HEK293 (cell line): ENCODE results near the gene INTS14.

Experiments used
- CTCF ChIA-PET: fragments of 350-600 bp; formaldehyde crosslinking; extraction: SDS; loops from one replicate; lab custom pipeline; 2021; ENCODE audit warnings: antibody characterized with exemption; lab: Yijun Ruan, JAX
- POLR2A ChIA-PET: fragments of 300-600 bp; formaldehyde crosslinking; extraction: SDS; loops from one replicate; lab custom pipeline; 2020; ENCODE audit warnings: antibody characterized with exemption, inconsistent platforms; lab: Yijun Ruan, JAX
- H3K27ac ChIP-seq: fragments of 200-500 bp; sonication (Bioruptor generic); 2 replicates; pipeline ENCODE4 v1.5.1; 2014; ENCODE audit warnings: low read depth, low read length, control low read depth, inconsistent platforms; ENCODE audit errors: extremely low read depth
- H3K36me3 ChIP-seq, 2 experiments: fragments of 200-500 bp in 1 of 2; sonication (Bioruptor generic) in 1 of 2; 1 replicate in 1 of 2; 2 replicates in 1 of 2; pipeline ENCODE4 v1.5.1; 2014 to 2017; ENCODE audit warnings: inconsistent platforms in 2 of 2, low read length in 2 of 2; ENCODE audit not compliant: control insufficient read depth in 2 of 2, insufficient read depth in 1 of 2
- H3K4me1 ChIP-seq: fragments of 200-500 bp; sonication (Bioruptor generic); 2 replicates; pipeline ENCODE4 v1.5.1; 2014; ENCODE audit warnings: mild to moderate bottlenecking, low read length, inconsistent platforms; ENCODE audit not compliant: control insufficient read depth, insufficient read depth
- H3K4me3 ChIP-seq: 2 replicates; pipeline ENCODE4 v1.5.1; 2011; ENCODE audit warnings: low read depth, mild to moderate bottlenecking, control low read depth, low read length, moderate library complexity
- H3K9me3 ChIP-seq: fragments of 200-500 bp; sonication (Bioruptor generic); 2 replicates; pipeline ENCODE4 v1.5.1; 2014; ENCODE audit warnings: low read depth, low read length, inconsistent platforms; ENCODE audit not compliant: control insufficient read depth, insufficient read depth
- EGR2 ChIP-seq: fragments of 450-650 bp; formaldehyde crosslinking; IDR thresholded peaks from 2 replicates; pipeline ENCODE4 v1.5.1; 2016; ENCODE audit warnings: low read depth, missing biosample characterization, missing genetic modification characterization
- KLF1 ChIP-seq: fragments of 450-650 bp; formaldehyde crosslinking; IDR thresholded peaks from 2 replicates; pipeline ENCODE4 v1.5.1; 2016; ENCODE audit warnings: missing biosample characterization, missing genetic modification characterization
- KLF16 ChIP-seq: fragments of 450-650 bp; formaldehyde crosslinking; IDR thresholded peaks from 2 replicates; pipeline ENCODE4 v1.5.1; 2017; ENCODE audit warnings: missing biosample characterization, missing genetic modification characterization
- PRDM6 ChIP-seq: fragments of 450-650 bp; formaldehyde crosslinking; IDR thresholded peaks from 2 replicates; pipeline ENCODE4 v1.5.1; 2017; ENCODE audit warnings: missing biosample characterization, missing genetic modification characterization
- ZIC2 ChIP-seq: fragments of 450-650 bp; formaldehyde crosslinking; IDR thresholded peaks from 2 replicates; pipeline ENCODE4 v1.5.1; 2016; ENCODE audit warnings: missing biosample characterization, missing genetic modification characterization
- ZNF341 ChIP-seq: fragments of 450-650 bp; formaldehyde crosslinking; IDR thresholded peaks from 2 replicates; pipeline ENCODE4; 2016; ENCODE audit warnings: low read depth, missing biosample characterization, missing genetic modification characterization
- ZNF362 ChIP-seq: fragments of 450-650 bp; formaldehyde crosslinking; IDR thresholded peaks from 2 replicates; pipeline ENCODE4 v1.5.1; 2016; ENCODE audit warnings: missing biosample characterization, missing genetic modification characterization
- ZNF560 ChIP-seq: fragments of 450-650 bp; formaldehyde crosslinking; IDR thresholded peaks from 2 replicates; pipeline ENCODE4 v1.5.1; 2017; ENCODE audit warnings: missing biosample characterization, missing genetic modification characterization, borderline replicate concordance
- ZNF600 ChIP-seq: fragments of 450-650 bp; formaldehyde crosslinking; IDR thresholded peaks from 2 replicates; pipeline ENCODE4 v1.5.1; 2016; ENCODE audit warnings: missing biosample characterization, missing genetic modification characterization
- ZNF645 ChIP-seq: fragments of 450-650 bp; formaldehyde crosslinking; IDR thresholded peaks from 2 replicates; pipeline ENCODE4; 2016; ENCODE audit warnings: missing biosample characterization, missing genetic modification characterization
- ZNF701 ChIP-seq: fragments of 450-650 bp; formaldehyde crosslinking; IDR thresholded peaks from 2 replicates; pipeline ENCODE4 v1.5.1; 2016; ENCODE audit warnings: missing biosample characterization, missing genetic modification characterization
- TF ChIP-seq, protein P1 (sequence below): fragments of 450-650 bp; formaldehyde crosslinking; IDR thresholded peaks from 2 replicates; pipeline ENCODE4 v1.5.1; 2016; ENCODE audit warnings: missing biosample characterization, missing genetic modification characterization
- TF ChIP-seq, protein P2 (sequence below): fragments of 450-650 bp; formaldehyde crosslinking; conservative IDR thresholded peaks from 2 replicates; pipeline ENCODE4 v1.5.1; 2016; ENCODE audit warnings: low read depth, missing biosample characterization, missing genetic modification characterization

The INTS14 gene

GRCh38 chr15:65610871-65611718, at the start of gene INTS14 (continued):
- TF ChIP-seq ZNF645 (tag by site-specific recombination) (0 out of 2 replicates have a peak, but pooled peaks have one; percentile 39), ZNF560 (tag by site-specific recombination) (no peak), ZNF701 (tag by site-specific recombination) (no peak)

DNA sequence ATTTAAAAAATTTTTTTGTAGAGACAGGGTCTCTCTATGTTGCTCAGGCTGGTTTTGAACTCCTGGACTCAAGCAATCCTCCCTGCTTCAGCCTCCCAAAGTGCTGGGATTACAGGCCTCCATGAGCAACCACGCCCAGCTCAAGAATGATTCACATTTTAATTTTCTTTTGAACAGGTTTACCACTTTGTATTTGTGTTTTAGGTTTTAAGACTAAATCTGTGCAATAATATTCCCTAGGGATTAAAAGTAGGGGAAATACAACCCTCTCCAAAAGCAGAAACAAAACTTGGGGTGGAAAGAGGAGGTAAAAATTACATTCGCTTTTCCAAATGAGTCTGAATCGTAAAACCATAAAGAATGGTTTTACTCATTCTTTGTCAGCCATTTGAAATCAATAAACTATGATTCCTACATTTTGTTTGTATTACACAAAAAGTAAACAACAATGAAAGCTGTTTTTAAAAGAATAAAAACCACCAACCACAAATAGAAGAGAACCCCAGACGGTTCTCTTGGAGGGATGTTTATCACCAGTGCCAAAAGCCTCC, 48.6 kb upstream of the INTS14 start:
- Histone ChIP-seq H3K4me1 (no peaks in the 10 kb centered on the region), H3K27ac (no peak overlapping the region)
- TF ChIP-seq, protein P1, sequence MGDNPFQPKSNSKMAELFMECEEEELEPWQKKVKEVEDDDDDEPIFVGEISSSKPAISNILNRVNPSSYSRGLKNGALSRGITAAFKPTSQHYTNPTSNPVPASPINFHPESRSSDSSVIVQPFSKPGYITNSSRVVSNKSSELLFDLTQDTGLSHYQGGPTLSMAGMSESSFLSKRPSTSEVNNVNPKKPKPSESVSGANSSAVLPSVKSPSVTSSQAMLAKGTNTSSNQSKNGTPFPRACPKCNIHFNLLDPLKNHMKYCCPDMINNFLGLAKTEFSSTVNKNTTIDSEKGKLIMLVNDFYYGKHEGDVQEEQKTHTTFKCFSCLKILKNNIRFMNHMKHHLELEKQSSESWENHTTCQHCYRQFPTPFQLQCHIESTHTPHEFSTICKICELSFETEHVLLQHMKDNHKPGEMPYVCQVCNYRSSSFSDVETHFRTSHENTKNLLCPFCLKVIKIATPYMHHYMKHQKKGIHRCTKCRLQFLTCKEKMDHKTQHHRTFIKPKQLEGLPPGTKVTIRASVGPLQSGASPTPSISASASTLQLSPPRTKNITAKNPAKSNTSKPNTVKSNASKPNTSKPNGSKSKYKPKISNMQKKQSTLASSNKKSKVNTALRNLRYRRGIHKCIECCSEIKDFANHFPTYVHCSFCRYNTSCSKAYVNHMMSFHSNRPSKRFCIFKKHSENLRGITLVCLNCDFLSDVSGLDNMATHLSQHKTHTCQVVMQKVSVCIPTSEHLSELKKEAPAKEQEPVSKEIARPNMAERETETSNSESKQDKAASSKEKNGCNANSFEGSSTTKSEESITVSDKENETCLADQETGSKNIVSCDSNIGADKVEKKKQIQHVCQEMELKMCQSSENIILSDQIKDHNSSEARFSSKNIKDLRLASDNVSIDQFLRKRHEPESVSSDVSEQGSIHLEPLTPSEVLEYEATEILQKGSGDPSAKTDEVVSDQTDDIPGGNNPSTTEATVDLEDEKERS (tag by site-specific recombination), result no peak
- TF ChIP-seq ZNF560 (tag by site-specific recombination) (no peak), KLF1 (0 out of 2 replicates have a peak, but pooled peaks have one; percentile 21), ZNF600 (tag by site-specific recombination) (no peak), EGR2 (tag by site-specific recombination) (no peak), PRDM6 (peak; percentile 46; the same call in 1 of the 2 replicates), ZNF362 (tag by site-specific recombination) (no peak), ZIC2 (tag by site-specific recombination) (no peak), KLF16 (tag by site-specific recombination) (no peak), ZNF341 (no peak)
- TF ChIP-seq, protein P2, sequence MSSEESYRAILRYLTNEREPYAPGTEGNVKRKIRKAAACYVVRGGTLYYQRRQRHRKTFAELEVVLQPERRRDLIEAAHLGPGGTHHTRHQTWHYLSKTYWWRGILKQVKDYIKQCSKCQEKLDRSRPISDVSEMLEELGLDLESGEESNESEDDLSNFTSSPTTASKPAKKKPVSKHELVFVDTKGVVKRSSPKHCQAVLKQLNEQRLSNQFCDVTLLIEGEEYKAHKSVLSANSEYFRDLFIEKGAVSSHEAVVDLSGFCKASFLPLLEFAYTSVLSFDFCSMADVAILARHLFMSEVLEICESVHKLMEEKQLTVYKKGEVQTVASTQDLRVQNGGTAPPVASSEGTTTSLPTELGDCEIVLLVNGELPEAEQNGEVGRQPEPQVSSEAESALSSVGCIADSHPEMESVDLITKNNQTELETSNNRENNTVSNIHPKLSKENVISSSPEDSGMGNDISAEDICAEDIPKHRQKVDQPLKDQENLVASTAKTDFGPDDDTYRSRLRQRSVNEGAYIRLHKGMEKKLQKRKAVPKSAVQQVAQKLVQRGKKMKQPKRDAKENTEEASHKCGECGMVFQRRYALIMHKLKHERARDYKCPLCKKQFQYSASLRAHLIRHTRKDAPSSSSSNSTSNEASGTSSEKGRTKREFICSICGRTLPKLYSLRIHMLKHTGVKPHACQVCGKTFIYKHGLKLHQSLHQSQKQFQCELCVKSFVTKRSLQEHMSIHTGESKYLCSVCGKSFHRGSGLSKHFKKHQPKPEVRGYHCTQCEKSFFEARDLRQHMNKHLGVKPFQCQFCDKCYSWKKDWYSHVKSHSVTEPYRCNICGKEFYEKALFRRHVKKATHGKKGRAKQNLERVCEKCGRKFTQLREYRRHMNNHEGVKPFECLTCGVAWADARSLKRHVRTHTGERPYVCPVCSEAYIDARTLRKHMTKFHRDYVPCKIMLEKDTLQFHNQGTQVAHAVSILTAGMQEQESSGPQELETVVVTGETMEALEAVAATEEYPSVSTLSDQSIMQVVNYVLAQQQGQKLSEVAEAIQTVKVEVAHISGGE, result no peak
- TF ChIP-seq, all 188 proteins: peak for 2
- ChIA-PET CTCF (interaction anchor here (0.7 to 3.6 kb wide), 2 partner anchors 21 to 315 kb away, joined by 3 to 22 read pairs; no protein-coding TSS in a partner anchor), POLR2A (no interaction called here)
- Histone ChIP-seq H3K36me3 (peaks cover 27% of the 10 kb centered on the region in 2 experiments), H3K9me3 (no peaks in the 10 kb centered on the region), H3K4me3 (no peak overlapping the region)
